Renal pelvis (tissue), 4 donors: ENCODE results near the gene STAC2. TPM values are rescaled to one million over a fixed set of nuclear protein-coding genes. Genes with fewer than 3 reads are reported as not detected.
A peak's percentile ranks its signal among the peaks of the same experiment; 100 is the strongest.

Experiments used
- DNase-seq: peaks from one replicate; pipeline ENCODE4 v3.0.0-alpha.2; 2013
- polyA plus RNA-seq, 3 donors: library from polyadenylated mRNA; unstranded; fragments of 120-200 nt; gene quantifications; one replicate each; pipeline ENCODE4 v1.2.1, GENCODE V29; 2013; ENCODE audit not compliant: insufficient read length in 3 of 3

STAC2 gene
- polyA plus RNA-seq, 3 donors = 3.5 to 5.0 (median 4.6) TPM

DNA sequence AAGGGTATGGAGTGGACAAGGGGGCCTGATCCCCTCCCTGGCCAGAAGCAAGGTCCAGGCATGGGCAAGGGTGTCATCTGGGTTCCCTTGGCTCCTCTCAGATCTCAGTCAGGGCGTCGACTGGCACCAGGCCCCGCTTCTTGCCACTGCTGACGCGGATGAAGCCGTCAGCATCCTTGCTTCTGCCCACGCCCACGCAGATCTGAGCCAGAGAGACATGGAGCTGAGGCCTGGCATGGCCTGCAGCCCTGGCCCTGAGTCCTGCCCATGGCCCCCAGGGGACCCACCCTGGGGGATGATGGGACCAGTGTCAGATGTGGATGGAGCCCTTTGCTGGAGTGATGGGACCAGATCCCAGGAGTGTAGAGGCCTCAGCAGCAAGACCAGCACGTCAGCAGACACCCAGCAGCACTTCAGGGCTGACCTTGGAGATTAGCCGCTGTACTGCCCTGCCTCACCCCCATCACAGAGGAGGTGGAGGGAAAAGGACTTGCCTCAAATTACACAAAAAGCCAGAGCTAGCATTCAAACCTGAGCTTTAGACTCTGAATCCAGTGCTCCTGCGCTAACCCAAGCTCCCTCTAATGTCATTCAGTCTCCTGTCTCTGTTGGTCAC is 13.4 kb downstream of the STAC2 start:
- DNase-seq = no peak

DNA sequence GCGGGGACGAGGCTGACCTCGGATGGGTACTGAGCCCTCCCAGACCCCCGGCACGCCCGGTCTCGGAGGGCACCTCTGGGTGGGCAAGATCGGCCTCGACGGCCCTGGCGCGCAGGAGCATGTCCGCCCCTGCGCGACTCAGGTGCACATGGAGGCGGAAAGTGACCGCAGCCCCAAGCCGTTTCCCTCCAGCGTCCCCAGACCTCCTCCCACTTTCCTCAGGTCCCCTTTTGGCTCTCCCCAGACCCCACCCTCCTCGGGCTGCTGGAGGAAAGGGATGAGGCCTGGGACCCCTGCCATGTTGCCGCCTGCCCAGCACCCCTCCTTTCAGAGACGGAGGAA is 15.7 kb downstream of the STAC2 start:
- no peak for DNase-seq

DNA sequence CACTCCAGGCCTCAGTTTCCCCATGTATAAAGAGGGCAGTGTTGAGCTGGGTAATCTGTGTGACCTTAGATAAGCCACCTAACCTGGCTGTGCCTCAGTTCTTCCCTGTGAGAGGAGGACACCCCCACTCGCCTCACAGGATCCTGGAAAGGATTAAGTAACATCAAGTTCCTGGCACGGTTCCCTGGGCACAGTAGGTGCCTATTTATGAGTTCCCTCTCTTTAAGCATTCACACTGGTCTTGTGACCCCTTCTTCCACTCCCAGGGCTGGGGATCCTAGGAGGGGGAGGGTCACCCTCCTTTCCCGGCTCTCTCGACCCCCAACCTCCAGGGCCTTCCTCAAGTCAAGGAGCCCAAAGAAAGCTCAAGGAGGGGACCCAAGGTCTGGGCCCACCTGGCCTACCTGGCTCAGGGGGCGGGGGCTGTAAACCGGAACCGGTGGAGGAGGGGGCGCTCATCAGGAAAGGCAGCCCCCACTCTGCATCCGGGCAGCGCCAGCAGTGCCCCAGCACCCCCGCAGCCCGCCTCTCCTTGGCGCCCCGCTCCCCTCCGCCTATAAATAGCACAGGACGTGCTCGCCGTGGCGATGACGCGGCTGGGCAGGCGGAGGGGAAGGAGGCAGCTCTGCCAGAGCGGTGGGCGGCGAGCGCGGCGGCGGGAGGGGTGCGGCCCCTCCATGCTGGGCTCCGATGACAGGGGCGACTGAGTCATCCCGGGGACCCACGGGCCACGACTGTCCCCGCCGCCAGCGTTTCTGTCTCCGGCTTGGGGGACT is 16.2 kb downstream of the STAC2 start:
- no peak for DNase-seq

DNA sequence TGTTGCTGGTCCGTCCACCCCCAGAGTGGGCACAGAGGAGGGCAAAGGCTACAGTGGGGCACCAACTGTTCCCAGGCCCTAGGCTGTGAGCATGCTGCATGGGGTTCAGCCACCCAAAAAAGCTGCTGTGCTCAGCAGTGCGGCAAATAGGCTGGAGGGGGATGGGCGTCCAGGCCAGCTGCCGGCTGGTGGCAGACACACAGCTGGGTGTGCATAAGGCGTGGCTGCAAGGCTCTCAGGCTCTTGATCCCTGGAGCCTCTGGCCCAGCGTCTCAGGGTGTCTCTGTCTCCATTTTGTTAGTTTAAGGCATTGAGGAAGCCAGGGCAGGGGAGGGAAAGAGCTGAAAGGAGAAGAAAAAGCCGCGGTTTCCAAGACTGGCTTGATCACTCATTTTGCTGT is 16.9 kb downstream of the STAC2 start:
- DNase-seq = no peak

DNA sequence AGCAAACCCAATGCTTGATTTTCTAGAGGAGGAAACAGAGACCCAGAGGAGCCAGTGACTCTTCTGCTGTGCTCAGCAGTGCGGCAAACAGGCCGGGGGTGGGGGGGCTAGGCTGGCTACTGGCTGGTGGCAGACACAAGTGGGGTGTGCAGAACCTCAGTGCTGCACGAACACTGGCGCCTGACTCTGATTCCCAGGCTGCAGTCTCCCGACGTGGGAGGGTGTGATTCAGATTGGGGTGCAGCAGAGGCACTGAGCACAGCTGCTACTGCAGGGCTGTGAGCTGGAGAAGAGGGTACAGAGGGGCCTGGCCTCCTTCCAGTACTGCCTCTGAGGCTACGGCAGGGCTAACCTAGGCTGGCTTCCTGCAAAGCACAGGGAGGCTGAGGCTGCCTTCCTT is 17.6 kb downstream of the STAC2 start:
- no peak for DNase-seq

DNA sequence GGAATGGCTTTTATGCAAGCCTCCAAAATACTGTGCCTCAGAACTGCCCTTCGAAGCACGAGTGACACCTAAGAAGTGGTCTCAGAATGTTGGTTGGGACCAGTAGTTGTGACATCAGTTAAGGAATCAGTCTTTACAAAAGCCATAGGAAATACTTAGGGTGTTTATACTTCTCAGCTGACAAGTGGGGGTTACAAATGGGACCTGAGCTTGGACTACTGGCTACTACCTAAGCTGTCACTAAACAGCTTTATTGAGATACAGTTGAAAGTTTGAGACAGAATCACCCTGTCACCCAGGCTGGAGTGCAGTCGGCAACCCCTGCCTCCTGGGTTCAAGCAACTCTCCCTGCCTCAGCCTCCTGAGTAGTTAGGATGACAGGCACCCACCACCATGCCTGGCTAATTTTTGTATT is 20.6 kb downstream of the STAC2 start:
- no peak for DNase-seq

DNA sequence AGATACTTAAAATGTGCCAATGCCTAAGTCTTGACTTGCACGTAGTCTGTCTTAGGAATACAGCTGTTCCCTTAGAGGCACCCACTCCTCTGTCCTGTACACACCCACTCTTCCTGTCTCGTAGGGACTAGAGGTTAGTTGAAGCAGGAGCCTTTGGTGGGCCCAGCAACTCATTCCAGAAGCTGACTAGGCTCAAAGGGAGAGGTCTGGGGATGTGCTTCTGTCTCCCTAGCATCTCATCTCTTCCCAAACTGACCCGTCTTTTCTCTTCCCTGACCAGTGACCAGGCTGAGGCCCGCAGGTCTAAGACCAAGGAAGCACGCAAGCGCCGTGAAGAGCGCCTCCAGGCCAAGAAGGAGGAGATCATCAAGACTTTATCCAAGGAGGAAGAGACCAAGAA is 21.5 kb downstream of the STAC2 start:
- no peak for DNase-seq

DNA sequence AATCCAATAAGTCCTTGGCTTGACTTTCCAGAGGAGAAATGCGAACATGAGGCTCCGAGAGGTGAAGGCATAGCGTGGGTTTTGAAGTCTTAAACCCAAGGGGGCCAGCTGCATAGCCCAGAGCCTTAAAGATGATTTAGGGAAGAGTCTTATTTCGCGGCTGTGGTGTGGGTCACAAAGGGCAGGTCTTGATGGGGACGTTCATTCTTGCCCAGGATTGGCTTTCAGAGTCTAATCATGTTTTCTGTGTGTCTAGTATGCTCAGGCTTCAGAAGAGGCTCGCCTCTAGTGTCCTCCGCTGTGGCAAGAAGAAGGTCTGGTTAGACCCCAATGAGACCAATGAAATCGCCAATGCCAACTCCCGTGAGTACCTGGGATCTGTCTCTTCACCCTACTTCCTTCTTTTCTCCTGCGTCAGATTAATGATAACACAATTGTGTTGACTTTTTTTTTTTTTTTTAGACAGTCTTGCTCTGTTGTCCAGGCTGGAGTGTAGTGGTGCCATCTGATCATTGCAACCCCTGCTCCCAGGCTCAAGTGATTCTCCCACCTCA is 24.7 kb downstream of the STAC2 start:
- DNase-seq = no peak

DNA sequence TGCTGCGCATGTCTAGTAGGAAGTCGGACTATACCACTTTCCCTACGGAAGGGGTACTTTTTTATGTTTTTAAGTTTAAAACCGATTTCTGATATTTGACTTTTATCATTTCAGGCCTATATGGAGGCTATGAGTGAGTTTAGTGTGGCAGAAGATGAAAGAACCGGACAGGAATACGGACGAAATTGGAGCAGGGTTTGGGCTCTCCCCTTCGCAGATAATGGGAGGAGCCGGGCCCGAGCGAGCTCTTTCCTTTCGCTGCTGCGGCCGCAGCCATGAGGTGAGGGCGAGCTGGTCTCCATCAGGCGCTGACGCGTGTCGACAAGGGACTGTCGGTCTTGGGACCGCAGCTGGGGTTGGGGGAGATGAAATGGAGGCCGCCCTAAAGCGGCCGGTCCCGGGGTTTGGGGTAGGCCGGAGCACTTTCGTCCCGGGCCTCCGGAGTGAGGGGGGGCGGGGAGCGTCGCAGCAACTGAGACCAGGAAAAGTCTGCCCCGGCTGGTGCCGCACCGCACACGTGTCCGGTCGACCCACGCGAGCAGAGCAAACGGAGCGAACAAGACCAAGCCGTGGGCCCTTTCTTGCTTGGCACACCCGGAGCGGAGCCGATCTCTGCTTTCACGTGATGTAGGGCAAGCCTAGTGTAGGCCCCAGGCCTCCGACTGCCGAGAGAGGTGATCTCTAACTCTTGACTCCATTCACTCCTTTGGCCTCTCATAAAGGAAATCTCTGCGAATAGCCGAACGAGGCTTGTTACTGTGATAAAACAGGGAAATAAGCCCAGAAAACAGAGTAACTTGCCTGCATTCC is 25.5 kb downstream of the STAC2 start, which contains the start of gene RPL19:
Gene RPL19, plus strand, starts transcription at position 214 of the 810 bp plus-strand sequence. Its CDS starts 62 bp downstream, at position 276.
- DNase-seq = no peak

DNA sequence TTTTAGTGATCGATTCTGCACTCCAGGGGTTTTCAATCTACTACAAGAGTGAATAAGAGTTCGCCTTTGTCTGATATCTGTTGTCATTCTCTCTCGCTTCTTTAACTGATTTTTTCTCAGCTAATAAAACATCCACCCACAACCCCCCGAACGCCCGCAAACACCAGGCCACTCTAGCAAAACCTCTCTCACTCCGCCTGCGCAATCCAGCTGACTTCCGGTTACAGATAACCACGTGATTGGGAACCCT is 26.0 kb downstream of the STAC2 start:
- peak; percentile 93 for DNase-seq

DNA sequence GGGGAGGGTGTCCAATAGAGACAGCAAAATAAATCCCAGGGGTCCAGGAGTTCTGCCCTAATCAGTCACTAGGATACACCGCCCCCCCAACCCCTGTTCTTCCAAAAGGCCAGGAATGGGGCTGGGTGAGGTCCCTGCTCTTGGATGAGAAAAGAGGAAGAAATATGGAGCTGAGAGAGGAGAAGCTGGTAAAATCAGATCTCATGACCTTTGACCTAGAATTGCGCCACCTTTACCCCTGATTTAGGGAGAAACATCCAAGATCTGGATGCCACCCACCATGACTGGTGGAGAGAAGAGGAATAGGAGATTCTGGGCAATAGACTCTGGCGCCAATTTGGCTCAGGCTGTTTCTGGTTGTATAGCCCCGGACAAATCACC is 27.6 kb downstream of the STAC2 start:
- DNase-seq = no peak

DNA sequence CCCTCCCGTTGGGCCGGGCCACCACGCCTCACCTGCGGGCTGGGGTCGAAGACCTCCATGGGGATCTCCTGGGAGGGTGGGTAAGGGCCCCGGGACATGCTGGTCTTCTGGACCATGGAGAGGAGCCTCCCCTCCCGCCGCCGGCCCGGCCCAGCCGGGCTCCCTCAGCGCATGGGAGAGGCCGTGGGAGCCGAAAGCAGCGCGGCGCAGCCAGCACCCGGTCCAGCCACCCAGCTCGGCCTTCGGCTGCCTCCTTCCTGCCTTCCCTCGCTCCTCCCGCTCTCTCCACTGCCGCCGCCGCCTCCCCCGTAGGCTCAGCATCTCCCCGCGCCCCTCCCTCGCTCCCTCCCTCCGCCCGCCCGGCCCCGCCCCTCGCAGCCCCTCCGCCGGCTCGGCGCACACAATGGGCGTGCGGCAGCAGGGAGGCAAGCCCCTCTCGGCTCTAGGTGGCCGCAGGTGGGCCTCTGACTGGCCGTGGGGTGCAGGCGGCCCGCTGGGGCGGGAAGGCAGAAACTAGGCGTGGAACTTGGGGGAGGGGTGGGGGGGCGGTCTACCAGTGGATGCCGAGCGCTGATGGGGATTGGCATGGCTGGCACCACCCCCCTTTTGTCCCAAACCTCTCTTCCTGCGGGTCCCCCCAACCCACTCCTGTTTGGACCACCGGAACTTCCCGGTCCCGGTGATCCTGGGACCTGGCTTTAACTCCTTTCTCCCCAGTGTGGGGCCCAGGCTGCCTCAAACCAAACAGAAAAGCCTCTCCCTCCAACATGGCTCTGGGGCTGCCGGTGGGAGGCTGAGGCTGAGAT is 28.2 kb downstream of the STAC2 start, which contains the start of gene CACNB1:
Gene CACNB1, minus strand, starts transcription at position 290 of the 806 bp plus-strand sequence. Its CDS starts 174 bp downstream, at position 116.
- peak; percentile 82 for DNase-seq

DNA sequence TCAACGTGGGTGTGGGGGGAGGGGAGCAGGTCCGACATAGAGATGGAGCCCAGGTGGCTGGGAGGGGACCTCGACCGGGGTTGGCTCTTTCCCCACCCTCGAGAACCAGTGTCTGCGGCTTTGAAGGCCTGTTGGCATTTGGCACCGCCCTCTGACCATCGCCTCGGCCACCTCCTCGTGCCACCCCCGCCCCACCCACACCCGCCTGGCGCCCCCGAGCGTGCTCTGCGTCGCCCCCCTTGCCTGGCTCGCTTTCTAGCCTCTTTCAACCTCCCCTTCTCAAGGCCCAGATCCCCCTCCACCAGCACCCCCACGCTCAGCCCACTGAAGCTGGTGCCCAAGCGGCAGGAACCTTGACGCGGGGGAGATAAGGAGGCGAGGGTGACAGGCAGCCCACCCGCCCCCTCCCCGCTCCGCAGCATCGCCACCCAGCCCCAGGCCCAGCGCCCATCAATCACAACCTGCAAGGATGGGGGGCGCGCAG is 28.9 kb downstream of the STAC2 start:
- peak; percentile 54 for DNase-seq

DNA sequence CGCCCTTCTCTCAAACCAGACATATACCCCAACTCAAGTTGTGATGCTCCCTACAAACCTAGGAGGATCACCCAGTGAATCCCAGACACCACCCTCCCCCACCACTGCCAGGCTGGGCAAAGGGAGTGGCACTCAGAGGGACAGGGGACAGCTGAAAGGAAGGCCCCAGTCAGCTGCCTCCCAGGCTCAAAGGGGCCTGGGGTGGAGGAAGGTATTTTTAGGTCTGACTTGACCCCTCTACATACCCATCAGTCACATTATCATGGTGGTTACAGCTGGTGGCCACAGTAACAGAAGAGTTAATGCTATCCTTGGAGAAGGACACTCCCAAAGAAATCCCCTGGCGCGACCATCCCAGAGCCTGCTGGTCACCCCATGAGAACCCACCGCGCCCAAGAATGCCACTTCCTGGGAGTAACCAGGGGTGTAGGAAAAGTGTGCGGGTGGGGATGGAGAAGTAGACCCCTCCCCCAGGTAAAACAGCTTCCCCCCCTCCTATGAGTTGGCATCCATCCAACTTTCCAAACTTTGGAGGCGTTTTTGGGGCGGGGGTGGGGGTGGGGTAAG is 29.4 kb downstream of the STAC2 start:
- no peak for DNase-seq

DNA sequence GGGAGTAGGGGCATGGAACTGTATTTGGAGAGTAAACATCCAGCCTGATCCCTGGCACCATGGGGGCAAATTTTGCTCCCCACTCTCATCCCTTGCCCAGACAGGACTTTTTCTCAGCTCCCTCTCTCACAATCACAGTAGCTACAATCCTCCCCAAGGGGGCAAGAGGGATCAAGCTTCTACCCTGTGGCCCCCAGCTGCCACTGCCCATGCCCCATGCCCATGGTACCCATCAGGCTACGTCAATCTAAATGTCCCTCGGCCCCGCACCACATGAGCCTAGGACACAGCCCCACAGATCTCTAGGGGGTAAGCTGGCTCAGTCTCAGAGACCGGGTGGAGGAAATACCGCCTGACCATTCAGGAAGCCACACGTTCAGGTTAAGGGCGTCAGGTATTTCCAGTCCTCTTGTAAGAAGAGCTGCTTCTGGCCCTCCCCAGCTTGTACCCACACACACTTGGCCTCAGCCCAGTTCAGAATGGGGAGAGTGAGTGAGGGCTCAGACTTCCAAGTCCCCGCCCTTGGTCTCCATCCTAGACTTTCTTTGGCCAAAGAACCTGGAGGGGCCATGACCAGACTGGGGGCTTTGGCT is 30.1 kb downstream of the STAC2 start:
- no peak for DNase-seq

DNA sequence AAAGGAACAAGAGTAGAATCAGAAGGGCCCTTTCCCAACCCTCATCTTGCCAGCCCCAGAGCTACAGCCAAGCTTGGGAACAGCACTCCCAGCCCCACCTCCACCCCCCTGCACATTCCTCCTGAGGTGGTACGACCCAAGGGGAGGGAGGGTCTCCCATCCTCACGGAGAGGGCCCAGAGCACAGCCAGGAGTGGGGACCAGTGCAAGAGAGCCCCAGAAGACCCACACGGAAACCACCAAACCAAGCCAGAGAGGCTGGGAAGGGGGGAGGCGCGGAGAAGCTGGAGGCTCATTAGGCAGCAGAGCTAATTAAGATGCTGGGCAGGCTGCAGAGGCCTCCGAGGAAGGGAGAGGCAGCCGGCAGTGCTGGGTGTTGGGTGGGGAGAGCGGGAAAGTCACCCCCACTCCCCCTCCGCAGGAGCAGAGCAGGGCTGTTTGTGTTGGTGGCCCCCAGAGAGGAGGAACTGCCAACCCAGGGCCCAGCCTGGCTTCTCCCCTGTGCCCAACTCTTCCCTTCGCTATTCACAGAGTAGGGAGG is 30.7 kb downstream of the STAC2 start:
- DNase-seq = no peak

DNA sequence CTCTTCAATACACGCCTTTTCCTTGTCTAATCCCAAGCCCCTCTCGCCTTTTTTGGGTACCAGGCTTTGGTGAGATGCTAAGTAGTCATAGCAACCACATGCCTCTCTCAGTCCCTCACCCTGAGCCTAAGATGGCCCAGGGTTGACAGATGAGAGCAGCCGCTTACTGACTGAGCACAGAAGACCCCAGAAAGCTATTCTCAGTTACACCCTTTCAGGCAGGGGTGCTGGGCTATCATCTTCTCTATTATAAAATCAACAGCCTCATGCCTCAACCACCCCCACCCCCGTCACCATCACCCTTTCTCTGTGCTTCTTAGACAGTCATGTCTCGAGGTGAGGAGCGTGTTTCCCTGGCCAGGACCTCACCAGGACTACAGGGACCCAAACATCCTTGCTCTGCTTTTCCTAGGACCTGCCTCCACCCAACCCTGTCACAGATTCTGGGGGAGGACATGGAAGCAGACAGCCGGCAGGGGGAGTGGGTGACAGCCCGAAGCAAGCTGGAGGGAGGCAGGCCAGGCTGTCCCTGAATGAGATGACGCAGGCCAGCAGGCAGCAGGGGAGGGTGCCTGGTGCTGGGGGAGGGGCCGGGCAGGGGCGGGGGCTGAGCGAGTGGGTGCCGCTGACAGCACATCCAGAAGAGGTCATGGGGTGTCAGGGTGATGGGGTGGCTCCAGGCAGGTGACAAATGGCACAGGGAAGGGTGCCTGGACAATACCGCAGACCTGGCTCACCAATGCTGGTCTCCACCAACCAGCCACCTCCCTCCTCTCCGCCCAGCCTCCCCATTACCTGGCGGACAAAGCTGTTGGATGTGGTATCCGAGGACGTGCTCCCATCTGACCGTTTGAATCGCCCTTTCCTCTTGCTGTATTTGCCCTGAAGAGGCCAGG is 31.4 kb downstream of the STAC2 start:
- DNase-seq = no peak

DNA sequence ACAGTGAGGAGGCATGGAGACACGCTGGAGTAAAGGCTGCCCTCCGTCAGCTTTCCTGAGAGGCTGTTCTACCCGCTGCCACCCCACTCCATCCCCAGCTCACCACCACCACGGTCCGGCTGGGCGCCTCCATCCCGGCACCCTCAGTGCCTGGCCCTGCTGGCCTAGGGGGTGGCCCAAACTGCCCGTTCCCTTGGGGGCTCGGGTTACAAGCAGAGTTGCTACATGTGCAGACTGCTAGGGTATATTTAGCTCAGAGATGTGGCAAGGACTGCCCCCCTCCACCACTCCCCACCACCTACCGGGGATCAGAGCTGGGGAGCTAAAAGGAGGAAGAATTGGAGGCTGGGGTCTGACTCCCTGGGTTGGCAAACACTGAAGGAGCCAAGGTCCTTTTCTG is 32.4 kb downstream of the STAC2 start:
- no peak for DNase-seq

DNA sequence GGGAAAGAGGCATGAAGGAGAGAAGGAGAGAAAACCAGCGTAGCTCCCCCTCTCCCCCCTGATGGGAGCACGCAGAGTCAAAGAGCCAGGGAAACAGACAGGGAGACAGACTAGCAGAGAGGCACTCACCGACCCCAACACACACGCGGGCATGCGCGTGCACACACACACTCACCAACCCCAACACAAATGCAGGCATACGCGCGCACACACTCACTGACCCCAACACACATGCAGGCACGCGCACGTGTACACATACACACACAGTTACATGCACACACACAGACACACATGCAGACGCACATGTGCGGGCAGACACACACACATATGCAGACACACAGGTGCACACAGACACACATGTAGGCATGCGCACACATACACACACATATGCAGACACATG is 32.8 kb downstream of the STAC2 start:
- DNase-seq = no peak
